Stimulated activated CD4-positive, alpha-beta T cell treated with anti-CD3 and anti-CD28 coated beads, Interleukin-12 subunit alpha, Interleukin-12 subunit beta, amount 100 ng/mL, for 4 hours (primary cell): ENCODE data around the gene MPL.

Experiments used
- DNase-seq: peaks from one replicate; pipeline ENCODE4 v3.0.0-alpha.2; 2020

MPL gene

GRCh38 chr1:43306688-43307457 lies 30.7 kb upstream of the MPL start:
- no peak for DNase-seq

- DNase-seq: no peak
These were observed 30.0 kb upstream of the MPL start for GRCh38 chr1:43307458-43308158.

GRCh38 chr1:43308635-43309404 lies 28.8 kb upstream of the MPL start:
- no peak for DNase-seq

- no peak for DNase-seq
These were observed 28.1 kb upstream of the MPL start for GRCh38 chr1:43309405-43310025.

- no peak for DNase-seq
These were observed 26.1 kb upstream of the MPL start for GRCh38 chr1:43311521-43311920.

GRCh38 chr1:43312212-43312623 lies 25.4 kb upstream of the MPL start:
- no peak for DNase-seq

GRCh38 chr1:43312663-43313515 lies 24.7 kb upstream of the MPL start:
- DNase-seq: no peak

GRCh38 chr1:43313771-43314170 lies 23.8 kb upstream of the MPL start:
- DNase-seq: no peak

GRCh38 chr1:43314233-43314632 lies 23.4 kb upstream of the MPL start:
- no peak for DNase-seq

- no peak for DNase-seq
These were observed 22.1 kb upstream of the MPL start for GRCh38 chr1:43315481-43315880.

- DNase-seq: no peak
These were observed 21.5 kb upstream of the MPL start for GRCh38 chr1:43315963-43316737.

- no peak for DNase-seq
These were observed 20.7 kb upstream of the MPL start for GRCh38 chr1:43316738-43317520.

GRCh38 chr1:43317817-43318471 lies 19.7 kb upstream of the MPL start:
- no peak for DNase-seq

- DNase-seq: no peak
These were observed 18.8 kb upstream of the MPL start for GRCh38 chr1:43318831-43319230.

- no peak for DNase-seq
These were observed 18.3 kb upstream of the MPL start for GRCh38 chr1:43319288-43319687.

GRCh38 chr1:43319766-43320165 lies 17.9 kb upstream of the MPL start:
- no peak for DNase-seq

- no peak for DNase-seq
These were observed 16.2 kb upstream of the MPL start for GRCh38 chr1:43321331-43321891.

GRCh38 chr1:43322506-43322905 lies 15.1 kb upstream of the MPL start:
- DNase-seq: no peak

- DNase-seq: no peak
These were observed 12.8 kb upstream of the MPL start for GRCh38 chr1:43324810-43325209.

- DNase-seq: no peak
These were observed 12.2 kb upstream of the MPL start for GRCh38 chr1:43325381-43325780.
